Measurements from ENCODE around the gene BCORL1. TPM values are rescaled to one million over a fixed set of nuclear protein-coding genes. Genes with fewer than 3 reads are reported as not detected.

The BCORL1 gene
- total and polyA plus RNA-seq, 2 donors (not counting 1 experiment from before 2014, with no cell fraction given), result 1.9 to 14.3 TPM

DNA sequence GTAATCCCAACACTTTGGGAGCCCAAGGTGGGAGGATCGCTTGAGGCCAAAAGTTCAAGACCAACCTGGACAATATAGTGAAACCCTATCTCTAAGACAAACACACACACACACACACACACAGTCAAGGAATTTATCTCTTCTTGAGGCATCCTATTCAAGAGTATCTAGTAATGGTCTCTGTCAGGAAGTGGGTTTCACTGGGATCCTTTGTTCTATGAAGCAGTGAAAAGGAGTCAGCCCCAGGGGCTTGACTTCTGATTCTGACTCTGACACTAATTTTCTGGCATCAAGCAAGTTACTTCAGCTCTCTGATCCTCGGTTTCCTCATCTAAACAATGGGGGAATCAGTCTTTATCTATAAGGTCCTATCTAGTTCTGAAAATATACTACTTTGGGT, 41.7 kb upstream of the BCORL1 start:
- intact Hi-C loops (cut with micrococcal nuclease), result no loop called here
- Histone ChIP-seq H3K4me1 (ENCODE audit: control insufficient read depth in 2 of 2, insufficient read depth in 2 of 2, low read length in 2 of 2) (no peaks in the 10 kb centered on the region), H3K27ac (ENCODE audit: low read length in 2 of 2) (no peak overlapping the region), H2AFZ (ENCODE audit: insufficient read depth, low read depth, low read length, poor library complexity, severe bottlenecking) (no peak overlapping the region), H3K4me3 (ENCODE audit: control extremely low read depth in 1 of 5, extremely low read depth in 1 of 5, insufficient read depth in 1 of 5, low read depth in 2 of 5, low read length in 4 of 5) (no peak overlapping the region), H4K20me1 (ENCODE audit: control insufficient read depth, insufficient read depth, low read length, poor library complexity, severe bottlenecking) (no peaks in the 10 kb centered on the region), H3K9ac (ENCODE audit: low read length) (no peak overlapping the region), H3K4me2 (replicated peaks; ENCODE audit: low read depth, low read length, poor library complexity, severe bottlenecking) (no peak overlapping the region), H3K36me3 (replicated peaks in 1 of 2; ENCODE audit: control extremely low read depth in 1 of 2, control insufficient read depth in 1 of 2, extremely low read depth in 1 of 2, insufficient read depth in 2 of 2, low read length in 1 of 2) (no peaks in the 10 kb centered on the region), H3K9me3 (ENCODE audit: control extremely low read depth in 1 of 3, control insufficient read depth in 2 of 3, insufficient read depth in 1 of 3, low read length in 2 of 3) (no peaks in the 10 kb centered on the region), H3K27me3 (replicated peaks in 1 of 4; ENCODE audit: control extremely low read depth in 1 of 4, control insufficient read depth in 3 of 4, insufficient read depth in 4 of 4, low read length in 3 of 4) (no peaks in the 10 kb centered on the region), H3K79me2 (ENCODE audit: control insufficient read depth, insufficient read depth, low read length) (no peaks in the 10 kb centered on the region)
- WGBS (ENCODE audit: insufficient coverage), result no CpG with 5 or more reads among the region's 2 CpGs
- Mint-ChIP-seq H3K9me3 (ENCODE audit: insufficient read depth) (no peaks in the 10 kb centered on the region), H3K4me3 (no peak overlapping the region), H3K27me3 (peaks cover 3% of the 10 kb centered on the region), H3K27ac (no peak overlapping the region), H3K4me1 (no peaks in the 10 kb centered on the region)
- TF ChIP-seq EZH2 (IDR thresholded peaks at IDR 0.05; ENCODE audit: borderline replicate concordance, insufficient read depth, low read depth, low read length, poor library complexity, severe bottlenecking), result no peak
- TF ChIP-seq, protein P1, sequence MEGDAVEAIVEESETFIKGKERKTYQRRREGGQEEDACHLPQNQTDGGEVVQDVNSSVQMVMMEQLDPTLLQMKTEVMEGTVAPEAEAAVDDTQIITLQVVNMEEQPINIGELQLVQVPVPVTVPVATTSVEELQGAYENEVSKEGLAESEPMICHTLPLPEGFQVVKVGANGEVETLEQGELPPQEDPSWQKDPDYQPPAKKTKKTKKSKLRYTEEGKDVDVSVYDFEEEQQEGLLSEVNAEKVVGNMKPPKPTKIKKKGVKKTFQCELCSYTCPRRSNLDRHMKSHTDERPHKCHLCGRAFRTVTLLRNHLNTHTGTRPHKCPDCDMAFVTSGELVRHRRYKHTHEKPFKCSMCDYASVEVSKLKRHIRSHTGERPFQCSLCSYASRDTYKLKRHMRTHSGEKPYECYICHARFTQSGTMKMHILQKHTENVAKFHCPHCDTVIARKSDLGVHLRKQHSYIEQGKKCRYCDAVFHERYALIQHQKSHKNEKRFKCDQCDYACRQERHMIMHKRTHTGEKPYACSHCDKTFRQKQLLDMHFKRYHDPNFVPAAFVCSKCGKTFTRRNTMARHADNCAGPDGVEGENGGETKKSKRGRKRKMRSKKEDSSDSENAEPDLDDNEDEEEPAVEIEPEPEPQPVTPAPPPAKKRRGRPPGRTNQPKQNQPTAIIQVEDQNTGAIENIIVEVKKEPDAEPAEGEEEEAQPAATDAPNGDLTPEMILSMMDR (IDR thresholded peaks at IDR 0.05), result no peak
- POLR2A ChIA-PET, result no interaction called here
- DNase-seq (no peak), ATAC-seq (ENCODE audit: low read depth) (no peak)
- CTCF ChIA-PET, result no interaction called here

- intact Hi-C loops (cut with micrococcal nuclease), result no loop called here
- Histone ChIP-seq H3K79me2 (ENCODE audit: control insufficient read depth, insufficient read depth, low read length) (no peaks in the 10 kb centered on the region), H3K9ac (ENCODE audit: low read length) (no peak overlapping the region), H3K27ac (ENCODE audit: low read length in 2 of 2) (no peak overlapping the region), H3K27me3 (replicated peaks in 1 of 4; ENCODE audit: control extremely low read depth in 1 of 4, control insufficient read depth in 3 of 4, insufficient read depth in 4 of 4, low read length in 3 of 4) (no peaks in the 10 kb centered on the region), H3K4me3 (ENCODE audit: control extremely low read depth in 1 of 5, extremely low read depth in 1 of 5, insufficient read depth in 1 of 5, low read depth in 2 of 5, low read length in 4 of 5) (no peak overlapping the region), H3K9me3 (ENCODE audit: control extremely low read depth in 1 of 3, control insufficient read depth in 2 of 3, insufficient read depth in 1 of 3, low read length in 2 of 3) (no peaks in the 10 kb centered on the region), H3K4me2 (replicated peaks; ENCODE audit: low read depth, low read length, poor library complexity, severe bottlenecking) (no peak overlapping the region), H3K36me3 (replicated peaks in 1 of 2; ENCODE audit: control extremely low read depth in 1 of 2, control insufficient read depth in 1 of 2, extremely low read depth in 1 of 2, insufficient read depth in 2 of 2, low read length in 1 of 2) (no peaks in the 10 kb centered on the region), H3K4me1 (ENCODE audit: control insufficient read depth in 2 of 2, insufficient read depth in 2 of 2, low read length in 2 of 2) (no peaks in the 10 kb centered on the region), H4K20me1 (ENCODE audit: control insufficient read depth, insufficient read depth, low read length, poor library complexity, severe bottlenecking) (no peaks in the 10 kb centered on the region), H2AFZ (ENCODE audit: insufficient read depth, low read depth, low read length, poor library complexity, severe bottlenecking) (no peak overlapping the region)
- no peak overlapping the region for H3K27ac Mint-ChIP-seq
- H3K27me3 Mint-ChIP-seq, result peaks cover 3% of the 10 kb centered on the region
- ChIA-PET CTCF (no interaction called here), POLR2A (no interaction called here)
- DNase-seq, result no peak
- H3K4me3 Mint-ChIP-seq, result no peak overlapping the region
- H3K4me1 Mint-ChIP-seq, result no peaks in the 10 kb centered on the region
- ATAC-seq (ENCODE audit: low read depth), result no peak
- no CpG with 5 or more reads among the region's 1 CpG for WGBS (ENCODE audit: insufficient coverage)
- no peaks in the 10 kb centered on the region for H3K9me3 Mint-ChIP-seq (ENCODE audit: insufficient read depth)
- TF ChIP-seq, protein P1 (IDR thresholded peaks at IDR 0.05), result no peak
- no peak for TF ChIP-seq EZH2 (IDR thresholded peaks at IDR 0.05; ENCODE audit: borderline replicate concordance, insufficient read depth, low read depth, low read length, poor library complexity, severe bottlenecking)
Observed at GRCh38 chrX:129945131-129945530, 37.3 kb upstream of the BCORL1 start.

All from B cell (primary cell).